ENCODE data around the gene MARCHF9. TPM values are rescaled to one million over a fixed set of nuclear protein-coding genes. Genes with fewer than 3 reads are reported as not detected.

Gene MARCHF9
- total RNA-seq, 1 experiment from 2014 or later = 6.2 TPM

- no peak for TF ChIP-seq ZMAT4 (CRISPR knock-in tag; IDR thresholded peaks at IDR 0.05)
- TF ChIP-seq ZBTB21 (CRISPR knock-in tag; IDR thresholded peaks at IDR 0.05; ENCODE audit: borderline replicate concordance) = no peak
- no peak for TF ChIP-seq NFE2L1 (CRISPR knock-in tag; IDR thresholded peaks at IDR 0.05)
- no peak for TF ChIP-seq IRF2 (CRISPR knock-in tag; IDR thresholded peaks at IDR 0.05; ENCODE audit: borderline replicate concordance, low read depth)
- no peak for TF ChIP-seq OVOL2 (CRISPR knock-in tag; IDR thresholded peaks at IDR 0.05; ENCODE audit: borderline replicate concordance)
- no peak for TF ChIP-seq NR1H2 (CRISPR knock-in tag; IDR thresholded peaks at IDR 0.05)
- no peak for TF ChIP-seq ATF2 (CRISPR knock-in tag; IDR thresholded peaks at IDR 0.05; ENCODE audit: borderline replicate concordance, low read depth)
- TF ChIP-seq JAZF1 (CRISPR knock-in tag; IDR thresholded peaks at IDR 0.05) = no peak
- no peak for TF ChIP-seq TEAD1 (CRISPR knock-in tag; IDR thresholded peaks at IDR 0.05)
These were observed 30.6 kb upstream of the MARCHF9 start (continued) for GRCh38 chr12:57724003-57724935.

GRCh38 chr12:57724936-57725740 lies 29.8 kb upstream of the MARCHF9 start:
- Mint-ChIP-seq H3K36me3 (no peaks in the 10 kb centered on the region), H3K4me3 (peak overlapping the region; percentile 37; the same call in 1 of the 2 replicates), H3K9me3 (no peaks in the 10 kb centered on the region), H3K27me3 (ENCODE audit: low read depth) (peaks cover 75% of the 10 kb centered on the region), H3K4me1 (peaks cover 15% of the 10 kb centered on the region), H3K27ac (no peak overlapping the region)
- ChIA-PET POLR2A (interaction anchor here (1.0 kb wide), 1 partner anchor 12 kb away, joined by 6 read pairs; no protein-coding TSS in a partner anchor), CTCF (interaction anchor here (1.0 to 5.8 kb wide), 26 partner anchors 11 to 389 kb away, joined by 3 to 146 read pairs (median 6); partner anchors contain the start of genes AGAP2, ARHGEF25, B4GALNT1 and CDK4)
- TF ChIP-seq ZNF121 (CRISPR knock-in tag; IDR thresholded peaks at IDR 0.05) (no peak), ZNF232 (CRISPR knock-in tag; IDR thresholded peaks at IDR 0.05) (no peak), FOXJ3 (CRISPR knock-in tag; IDR thresholded peaks at IDR 0.05; ENCODE audit: borderline replicate concordance) (no peak), STAT6 (CRISPR knock-in tag; conservative IDR thresholded peaks at IDR 0.05; ENCODE audit: low read depth) (no peak), ATF3 (CRISPR knock-in tag; conservative IDR thresholded peaks at IDR 0.05) (no peak), RELA (CRISPR knock-in tag; IDR thresholded peaks at IDR 0.05; ENCODE audit: borderline replicate concordance) (no peak), ZNF425 (CRISPR knock-in tag; conservative IDR thresholded peaks at IDR 0.05) (no peak), ZNF263 (CRISPR knock-in tag; IDR thresholded peaks at IDR 0.05; ENCODE audit: low read depth) (no peak), ZMAT4 (CRISPR knock-in tag; IDR thresholded peaks at IDR 0.05) (no peak), GTF2I (CRISPR knock-in tag; conservative IDR thresholded peaks at IDR 0.05) (no peak), E2F5 (CRISPR knock-in tag; IDR thresholded peaks at IDR 0.05) (no peak), IRF2 (CRISPR knock-in tag; IDR thresholded peaks at IDR 0.05; ENCODE audit: borderline replicate concordance, low read depth) (no peak), ELF4 (CRISPR knock-in tag; IDR thresholded peaks at IDR 0.05; ENCODE audit: low read depth) (no peak), SP1 (CRISPR knock-in tag; conservative IDR thresholded peaks at IDR 0.05) (no peak), CREM (CRISPR knock-in tag; IDR thresholded peaks at IDR 0.05) (no peak), MXD4 (CRISPR knock-in tag; IDR thresholded peaks at IDR 0.05; ENCODE audit: borderline replicate concordance) (no peak), JUN (CRISPR knock-in tag; IDR thresholded peaks at IDR 0.05) (no peak), ZNF317 (CRISPR knock-in tag; IDR thresholded peaks at IDR 0.05; ENCODE audit: borderline replicate concordance, low read depth) (no peak)
- DNase-seq (ENCODE audit: low spot score) (no peak), ATAC-seq (no peak)
